ENCODE measurements around the gene KRTAP9-7.
"Not testable (repeated sequence)": the region's sequence is repeated elsewhere in the genome, so short reads cannot be mapped to it uniquely, and the experiment has no call there.

KRTAP9-7 gene

DNA sequence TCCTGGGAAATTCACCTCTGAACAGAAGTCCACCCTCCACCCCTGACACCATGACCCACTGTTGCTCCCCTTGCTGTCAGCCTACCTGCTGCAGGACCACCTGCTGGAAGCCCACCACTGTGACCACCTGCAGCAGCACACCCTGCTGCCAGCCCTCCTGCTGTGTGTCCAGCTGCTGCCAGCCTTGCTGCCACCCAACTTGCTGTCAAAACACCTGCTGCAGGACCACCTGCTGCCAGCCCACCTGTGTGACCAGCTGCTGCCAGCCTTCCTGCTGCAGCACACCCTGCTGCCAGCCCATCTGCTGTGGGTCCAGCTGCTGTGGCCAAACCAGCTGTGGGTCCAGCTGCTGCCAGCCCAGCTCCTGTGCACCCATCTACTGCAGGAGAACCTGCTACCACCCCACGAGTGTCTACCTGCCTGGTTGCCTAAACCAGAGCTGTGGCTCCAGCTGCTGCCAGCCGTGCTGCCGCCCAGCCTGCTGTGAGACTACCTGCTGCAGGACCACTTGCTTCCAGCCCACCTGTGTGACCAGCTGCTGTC lies at the start of gene KRTAP9-7:
TSS of gene KRTAP9-7 (plus strand) at position 51 of the 543 bp plus-strand sequence. CDS start at position 51, 0 bp downstream.
- not testable (repeated sequence) for DNase-seq (ENCODE audit: low read depth, low spot score)

GRCh38 chr17:41226051-41226450 lies 49.4 kb upstream of the KRTAP9-7 start:
- DNase-seq (ENCODE audit: low read depth, low spot score): no peak

DNA sequence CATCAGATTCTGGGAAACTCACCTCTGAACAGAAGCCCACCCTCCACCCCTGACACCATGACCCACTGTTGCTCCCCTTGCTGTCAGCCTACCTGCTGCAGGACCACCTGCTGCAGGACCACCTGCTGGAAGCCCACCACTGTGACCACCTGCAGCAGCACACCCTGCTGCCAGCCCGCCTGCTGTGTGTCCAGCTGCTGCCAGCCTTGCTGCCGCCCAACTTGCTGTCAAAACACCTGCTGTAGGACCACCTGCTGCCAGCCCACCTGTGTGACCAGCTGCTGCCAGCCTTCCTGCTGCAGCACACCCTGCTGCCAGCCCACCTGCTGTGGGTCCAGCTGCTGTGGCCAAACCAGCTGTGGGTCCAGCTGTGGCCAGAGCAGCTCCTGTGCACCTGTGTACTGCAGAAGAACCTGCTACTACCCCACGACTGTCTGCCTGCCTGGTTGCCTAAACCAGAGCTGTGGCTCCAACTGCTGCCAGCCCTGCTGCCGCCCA lies 48.9 kb upstream of the KRTAP9-7 start, which contains the start of gene KRTAP9-2:
TSS of gene KRTAP9-2 (plus strand) at position 51 of the 498 bp plus-strand sequence. CDS start at position 58, 7 bp downstream.
- not testable (repeated sequence) for DNase-seq (ENCODE audit: low read depth, low spot score)

- DNase-seq (ENCODE audit: low read depth, low spot score): no peak
Observed at GRCh38 chr17:41230094-41230493, 45.4 kb upstream of the KRTAP9-7 start.

DNA sequence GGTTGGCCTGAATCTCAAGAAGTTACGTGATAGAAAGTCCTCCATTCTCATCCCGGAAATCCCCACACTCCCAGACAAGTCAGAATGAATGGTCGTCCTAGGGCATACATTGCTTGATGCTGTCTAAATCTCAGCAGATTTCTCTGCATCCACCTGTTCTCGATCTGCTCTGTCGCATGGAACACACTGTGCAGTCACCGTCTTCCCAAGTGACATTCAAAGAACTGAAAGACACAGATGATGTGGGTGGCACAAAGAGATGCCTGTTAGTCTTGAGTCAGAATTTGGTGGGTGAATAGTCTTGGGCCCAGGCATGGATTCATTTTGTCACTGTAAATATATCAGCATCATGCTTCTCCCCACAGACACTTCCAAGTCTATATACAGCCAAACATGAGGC lies 43.8 kb upstream of the KRTAP9-7 start:
- DNase-seq (ENCODE audit: low read depth, low spot score): no peak

GRCh38 chr17:41232399-41233105 lies 42.9 kb upstream of the KRTAP9-7 start, which contains the start of gene KRTAP9-3:
TSS of gene KRTAP9-3 (plus strand) at chr17:41232449. CDS start at chr17:41232502, 53 bp downstream.
- DNase-seq (ENCODE audit: low read depth, low spot score): not testable (repeated sequence)

- not testable (repeated sequence) for DNase-seq (ENCODE audit: low read depth, low spot score)
Observed at GRCh38 chr17:41237116-41237515, 38.4 kb upstream of the KRTAP9-7 start.

GRCh38 chr17:41237949-41238437 lies 37.5 kb upstream of the KRTAP9-7 start, which contains the start of gene KRTAP9-8:
TSS of gene KRTAP9-8 (plus strand) at chr17:41237999. CDS start at chr17:41238052, 53 bp downstream.
- DNase-seq (ENCODE audit: low read depth, low spot score): not testable (repeated sequence)

DNA sequence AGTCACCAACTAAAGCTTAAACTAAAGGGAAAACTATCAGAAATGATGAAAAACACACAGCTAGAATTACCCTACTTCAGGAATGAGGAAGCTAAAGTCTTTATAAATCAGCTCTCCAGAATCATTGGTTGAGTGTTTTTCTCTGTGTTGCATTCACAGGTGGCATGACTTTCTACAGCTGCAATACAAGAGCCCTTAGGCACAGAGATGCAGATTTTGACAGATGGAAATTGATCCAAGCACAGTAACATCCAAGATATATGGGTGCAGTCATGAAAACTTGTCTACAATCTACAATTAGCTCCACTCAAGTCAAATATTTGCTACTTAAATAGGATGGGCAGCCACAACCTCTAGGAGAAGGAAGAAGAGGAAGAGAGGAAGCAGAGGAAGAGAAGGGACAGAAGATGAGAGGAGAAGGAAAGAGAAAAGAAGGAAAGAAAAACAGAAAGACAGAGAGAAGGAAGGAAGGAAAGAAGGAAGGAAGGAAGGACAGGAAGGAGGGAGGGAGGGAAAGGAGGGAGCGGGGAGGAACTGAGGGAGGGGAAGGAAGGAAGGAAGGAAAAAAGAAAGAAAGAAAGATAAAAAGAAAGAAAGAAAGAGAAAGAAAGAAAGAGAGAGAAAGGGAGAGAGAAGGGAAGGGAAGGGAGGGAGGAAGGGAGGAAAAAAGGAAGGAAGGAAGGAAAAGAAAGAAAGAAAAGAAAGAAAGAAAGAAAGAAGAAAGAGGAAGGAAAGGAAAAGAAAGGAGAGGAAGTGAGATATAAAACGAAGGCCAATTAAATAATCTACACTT lies 28.3 kb upstream of the KRTAP9-7 start:
- DNase-seq (ENCODE audit: low read depth, low spot score): not testable (repeated sequence)

DNA sequence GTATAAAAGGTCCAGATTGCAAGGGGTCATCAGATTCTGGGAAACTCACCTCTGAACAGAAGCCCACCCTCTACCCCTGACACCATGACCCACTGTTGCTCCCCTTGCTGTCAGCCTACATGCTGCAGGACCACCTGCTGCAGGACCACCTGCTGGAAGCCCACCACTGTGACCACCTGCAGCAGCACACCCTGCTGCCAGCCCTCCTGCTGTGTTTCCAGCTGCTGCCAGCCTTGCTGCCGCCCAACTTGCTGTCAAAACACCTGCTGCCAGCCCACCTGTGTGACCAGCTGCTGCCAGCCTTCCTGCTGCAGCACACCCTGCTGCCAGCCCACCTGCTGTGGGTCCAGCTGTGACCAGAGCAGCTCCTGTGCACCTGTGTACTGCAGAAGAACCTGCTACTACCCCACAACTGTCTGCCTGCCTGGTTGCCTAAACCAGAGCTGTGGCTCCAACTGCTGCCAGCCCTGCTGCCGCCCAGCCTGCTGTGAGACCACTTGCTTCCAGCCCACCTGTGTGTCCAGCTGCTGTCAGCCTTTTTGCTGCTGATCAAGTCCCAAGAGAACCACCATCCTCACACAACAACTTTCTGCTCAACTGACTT lies 25.8 kb upstream of the KRTAP9-7 start, which contains the start of gene KRTAP9-4:
TSS of gene KRTAP9-4 (plus strand) at position 51 of the 604 bp plus-strand sequence. CDS start at position 85, 34 bp downstream.
- not testable (repeated sequence) for DNase-seq (ENCODE audit: low read depth, low spot score)

- no peak for DNase-seq (ENCODE audit: low read depth, low spot score)
Observed at GRCh38 chr17:41251261-41251660, 24.2 kb upstream of the KRTAP9-7 start.

DNA sequence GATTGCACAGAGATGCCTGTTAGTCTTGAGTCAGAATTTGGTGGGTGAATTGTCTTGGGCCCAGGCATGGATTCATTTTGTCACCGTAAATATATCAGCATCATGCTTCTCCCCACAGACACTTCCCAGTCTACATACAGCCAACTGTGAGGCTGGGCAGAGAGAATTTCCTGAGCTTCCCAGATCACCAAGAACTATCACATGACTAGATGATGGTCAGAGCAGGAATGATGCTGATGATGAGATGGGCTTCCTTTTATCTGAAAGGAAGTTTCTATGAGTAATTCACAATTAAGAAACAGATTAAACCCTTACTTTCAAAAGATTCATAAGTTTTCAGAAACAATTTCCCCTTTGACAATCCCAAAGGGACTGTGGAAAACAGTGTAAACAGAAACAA lies 20.6 kb upstream of the KRTAP9-7 start:
- DNase-seq (ENCODE audit: low read depth, low spot score): no peak

GRCh38 chr17:41255381-41256290 lies 19.9 kb upstream of the KRTAP9-7 start, which contains the start of gene KRTAP9-9:
TSS of gene KRTAP9-9 (plus strand) at chr17:41255384.
- not testable (repeated sequence) for DNase-seq (ENCODE audit: low read depth, low spot score)

DNA sequence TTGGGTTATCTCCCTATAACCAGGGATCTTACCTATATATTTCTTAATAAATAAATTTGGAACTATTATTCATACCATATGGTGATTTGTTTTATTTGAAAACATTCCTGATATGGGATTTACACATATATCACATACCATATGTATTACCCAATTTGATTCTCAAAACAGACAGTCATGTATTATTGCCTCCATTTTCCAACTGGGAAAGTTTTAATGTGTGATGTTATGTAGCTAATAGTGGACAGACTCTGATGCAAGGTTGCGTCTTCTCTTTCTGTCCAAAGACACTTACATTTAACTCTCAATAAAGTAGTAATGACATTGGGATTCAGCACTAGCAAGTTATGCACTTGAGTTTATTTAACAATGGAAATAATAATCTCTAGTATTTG lies 19.2 kb upstream of the KRTAP9-7 start:
- no peak for DNase-seq (ENCODE audit: low read depth, low spot score)

- no peak for DNase-seq (ENCODE audit: low read depth, low spot score)
Observed at GRCh38 chr17:41258406-41258805, 17.1 kb upstream of the KRTAP9-7 start.

GRCh38 chr17:41263212-41263611 lies 12.3 kb upstream of the KRTAP9-7 start:
- no peak for DNase-seq (ENCODE audit: low read depth, low spot score)

- no peak for DNase-seq (ENCODE audit: low read depth, low spot score)
Observed at GRCh38 chr17:41264599-41264998, 10.9 kb upstream of the KRTAP9-7 start.

- DNase-seq (ENCODE audit: low read depth, low spot score): no peak
Observed at GRCh38 chr17:41265078-41265477, 10.4 kb upstream of the KRTAP9-7 start, which contains the start of gene KRTAP9-6. TSS of gene KRTAP9-6 (plus strand) at chr17:41265378. CDS start at chr17:41265378, 0 bp downstream.

- DNase-seq (ENCODE audit: low read depth, low spot score): no peak
Observed at GRCh38 chr17:41267711-41268110, 7.8 kb upstream of the KRTAP9-7 start.

- DNase-seq (ENCODE audit: low read depth, low spot score): not testable (repeated sequence)
Observed at GRCh38 chr17:41271323-41271722, 4.2 kb upstream of the KRTAP9-7 start.

All from ELF-1 (cell line).